OCI-LY3 (cell line): Measurements from ENCODE around the gene DBNDD2.

Experiments
- H2AFZ ChIP-seq: fragments of 200-600, 300-600 bp; shearing (Covaris generic); 2 replicates; pipeline ENCODE4 v1.6.0; 2014; ENCODE audit warnings: antibody characterized with exemption, low read depth, low read length
- H3K27ac ChIP-seq: fragments of 200-600, 300-600 bp; sonication (generic); 2 replicates; pipeline ENCODE4 v1.5.1; 2014; ENCODE audit warnings: mild to moderate bottlenecking, low read length, moderate library complexity, mixed read lengths
- H3K27me3 ChIP-seq: fragments of 200-600, 300-600 bp; sonication (generic); 2 replicates; pipeline ENCODE4 v1.6.1; 2014; ENCODE audit warnings: low read depth, low read length, mixed read lengths
- H3K36me3 ChIP-seq: fragments of 200-600, 300-600 bp; sonication (generic); replicated peaks from 2 replicates; pipeline ENCODE3; 2014; ENCODE audit warnings: low read depth, low read length, mixed read lengths
- H3K4me1 ChIP-seq: fragments of 300-600, 200-600 bp; sonication (generic); 2 replicates; pipeline ENCODE4 v1.6.1; 2014; ENCODE audit warnings: low read length, mixed read lengths
- H3K4me2 ChIP-seq: fragments of 200-600, 300-600 bp; sonication (generic); 2 replicates; pipeline ENCODE4 v1.6.1; 2014; ENCODE audit warnings: low read length, mixed read lengths
- H3K4me3 ChIP-seq: fragments of 300-600, 200-600 bp; sonication (generic); 2 replicates; pipeline ENCODE4 v1.5.1; 2014; ENCODE audit warnings: antibody characterized with exemption, mild to moderate bottlenecking, low read length, moderate library complexity
- H3K79me2 ChIP-seq: fragments of 300-600, 200-600 bp; shearing (Covaris generic); 2 replicates; pipeline ENCODE4 v1.6.1; 2014; ENCODE audit warnings: mild to moderate bottlenecking, low read length, mixed read lengths
- H3K9ac ChIP-seq: fragments of 300-600, 200-600 bp; shearing (Covaris generic); 2 replicates; pipeline ENCODE4 v1.6.0; 2014; ENCODE audit warnings: mild to moderate bottlenecking, low read length, moderate library complexity
- H3K9me3 ChIP-seq: fragments of 200-600, 300-600 bp; shearing (Covaris generic); 2 replicates; pipeline ENCODE4 v1.6.1; 2014; ENCODE audit warnings: low read length, mixed read lengths; ENCODE audit not compliant: insufficient read depth
- H4K20me1 ChIP-seq: fragments of 200-600, 300-600 bp; sonication (generic); 2 replicates; pipeline ENCODE4 v1.6.1; 2016; ENCODE audit warnings: low read length, mixed read lengths; ENCODE audit not compliant: insufficient read depth
- CTCF ChIP-seq: fragments of 200-600, 300-600 bp; sonication (generic); IDR thresholded peaks from 2 replicates; pipeline ENCODE4 v1.5.1; 2014; ENCODE audit warnings: antibody characterized with exemption, low read length, low read depth
- EZH2phosphoT487 ChIP-seq: fragments of 200-600 bp; shearing (Covaris generic); IDR thresholded peaks from 2 replicates; pipeline ENCODE4 v1.6.1; 2018; ENCODE audit warnings: antibody characterized with exemption, mixed run types, low read depth

DBNDD2 gene

GRCh38 chr20:45394221-45395113 is 13.6 kb upstream of the DBNDD2 start:
- Histone ChIP-seq H3K9ac (no peak overlapping the region), H3K36me3 (no peaks in the 10 kb centered on the region), H3K27ac (no peak overlapping the region), H3K79me2 (no peaks in the 10 kb centered on the region), H4K20me1 (no peaks in the 10 kb centered on the region), H3K4me2 (no peak overlapping the region), H3K9me3 (no peaks in the 10 kb centered on the region), H2AFZ (no peak overlapping the region), H3K4me1 (no peaks in the 10 kb centered on the region; the same call in 1 of the 2 replicates), H3K27me3 (no peaks in the 10 kb centered on the region), H3K4me3 (no peak overlapping the region)
- TF ChIP-seq EZH2phosphoT487 (no peak), CTCF (no peak)

GRCh38 chr20:45395114-45395415 is 13.0 kb upstream of the DBNDD2 start:
- no peaks in the 10 kb centered on the region for H3K79me2 ChIP-seq
- no peak overlapping the region for H3K27ac ChIP-seq
- H3K36me3 ChIP-seq = no peaks in the 10 kb centered on the region
- H3K27me3 ChIP-seq = no peaks in the 10 kb centered on the region
- no peak overlapping the region for H3K4me2 ChIP-seq
- no peaks in the 10 kb centered on the region for H4K20me1 ChIP-seq
- H3K4me3 ChIP-seq = no peak overlapping the region
- TF ChIP-seq CTCF = no peak
- TF ChIP-seq EZH2phosphoT487 = no peak
- H3K9me3 ChIP-seq = peaks cover 5% of the 10 kb centered on the region
- H3K9ac ChIP-seq = no peak overlapping the region
- H2AFZ ChIP-seq = no peak overlapping the region
- H3K4me1 ChIP-seq = no peaks in the 10 kb centered on the region; the same call in 1 of the 2 replicates

GRCh38 chr20:45399018-45399417 is 9.1 kb upstream of the DBNDD2 start:
- Histone ChIP-seq H3K9ac (no peak overlapping the region), H3K27ac (no peak overlapping the region), H3K27me3 (no peaks in the 10 kb centered on the region), H3K79me2 (no peaks in the 10 kb centered on the region), H2AFZ (no peak overlapping the region), H3K9me3 (peaks cover 23% of the 10 kb centered on the region), H4K20me1 (no peaks in the 10 kb centered on the region), H3K4me2 (no peak overlapping the region), H3K36me3 (peaks cover 12% of the 10 kb centered on the region), H3K4me3 (no peak overlapping the region), H3K4me1 (no peaks in the 10 kb centered on the region)
- TF ChIP-seq EZH2phosphoT487 (no peak), CTCF (no peak)

GRCh38 chr20:45400346-45401031 is 7.6 kb upstream of the DBNDD2 start:
- H2AFZ ChIP-seq = no peak overlapping the region
- no peaks in the 10 kb centered on the region for H4K20me1 ChIP-seq
- H3K36me3 ChIP-seq = peaks cover 12% of the 10 kb centered on the region
- no peaks in the 10 kb centered on the region for H3K79me2 ChIP-seq
- H3K9ac ChIP-seq = no peak overlapping the region
- H3K27ac ChIP-seq = no peak overlapping the region
- H3K4me2 ChIP-seq = no peak overlapping the region
- no peaks in the 10 kb centered on the region; the same call in 1 of the 2 replicates for H3K4me1 ChIP-seq
- H3K4me3 ChIP-seq = no peak overlapping the region
- peaks cover 23% of the 10 kb centered on the region for H3K9me3 ChIP-seq
- H3K27me3 ChIP-seq = peaks cover 9% of the 10 kb centered on the region; the same call in 1 of the 2 replicates
- TF ChIP-seq CTCF = no peak
- no peak for TF ChIP-seq EZH2phosphoT487
